ENCODE results near the gene SOX8.
"Not testable (repeated sequence)": the region's sequence is repeated elsewhere in the genome, so short reads cannot be mapped to it uniquely, and the experiment has no call there.

Gene SOX8

GRCh38 chr16:981695-982144 lies at the start of gene SOX8:
SOX8 (plus strand) TSS chr16:981770; CDS start chr16:981923, 153 bp downstream.
- no peak for DNase-seq

- DNase-seq: no peak
Measured at GRCh38 chr16:932831-933330, 48.7 kb upstream of the SOX8 start.

GRCh38 chr16:933581-933980 lies 48.0 kb upstream of the SOX8 start:
- no peak for DNase-seq

- DNase-seq: no peak
Measured at GRCh38 chr16:934178-934577, 47.4 kb upstream of the SOX8 start.

GRCh38 chr16:935684-936083 lies 45.9 kb upstream of the SOX8 start:
- no peak for DNase-seq

GRCh38 chr16:937311-937710 lies 44.3 kb upstream of the SOX8 start:
- no peak for DNase-seq

- DNase-seq: no peak
Measured at GRCh38 chr16:937723-938122, 43.8 kb upstream of the SOX8 start.

GRCh38 chr16:938136-938535 lies 43.4 kb upstream of the SOX8 start:
- no peak for DNase-seq

- no peak for DNase-seq
Measured at GRCh38 chr16:938752-939151, 42.8 kb upstream of the SOX8 start.

- DNase-seq: no peak
Measured at GRCh38 chr16:939311-939710, 42.3 kb upstream of the SOX8 start.

- no peak for DNase-seq
Measured at GRCh38 chr16:939941-940340, 41.6 kb upstream of the SOX8 start.

GRCh38 chr16:942436-943060 lies 39.0 kb upstream of the SOX8 start:
- no peak for DNase-seq

- DNase-seq: no peak
Measured at GRCh38 chr16:943971-944370, 37.6 kb upstream of the SOX8 start.

GRCh38 chr16:945271-946047 lies 36.1 kb upstream of the SOX8 start:
- DNase-seq: no peak

- DNase-seq: no peak
Measured at GRCh38 chr16:946048-946395, 35.5 kb upstream of the SOX8 start.

GRCh38 chr16:947255-947921 lies 34.2 kb upstream of the SOX8 start:
- no peak for DNase-seq

- DNase-seq: not testable (repeated sequence)
Measured at GRCh38 chr16:947922-948303, 33.7 kb upstream of the SOX8 start.

- DNase-seq: not testable (repeated sequence)
Measured at GRCh38 chr16:948767-949166, 32.8 kb upstream of the SOX8 start.

GRCh38 chr16:950733-951573 lies 30.6 kb upstream of the SOX8 start:
- DNase-seq: not testable (repeated sequence)

GRCh38 chr16:951660-952301 lies 29.8 kb upstream of the SOX8 start:
- DNase-seq: no peak

GRCh38 chr16:952321-952720 lies 29.2 kb upstream of the SOX8 start:
- DNase-seq: no peak

GRCh38 chr16:953818-954217 lies 27.8 kb upstream of the SOX8 start:
- not testable (repeated sequence) for DNase-seq
